Central memory CD8-positive, alpha-beta T cell (primary cell): ENCODE results near the gene SLC66A3.
A peak's percentile ranks its signal among the peaks of the same experiment; 100 is the strongest.

ENCODE experiments used
- ATAC-seq: fragments of 150-1000 bp; cut with Tn5 transposase; replicated peaks from 2 replicates; pipeline ENCODE4 v1.10.0; 2022; ENCODE audit warnings: mild to moderate bottlenecking, moderate FRiP score, moderate number of reproducible peaks; ENCODE audit not compliant: poor library complexity, severe bottlenecking; ENCODE audit errors: extremely low read depth
- DNase-seq, 2 donors: peaks; one replicate each; pipeline ENCODE4 v3.0.0; 2021; ENCODE audit warnings: low spot score in 2 of 2
- H3K27ac Mint-ChIP-seq: one replicate; pipeline ENCODE4 v1.8.0; 2022; ENCODE audit warnings: low read depth, mild to moderate bottlenecking, moderate library complexity, mixed read lengths
- H3K27me3 Mint-ChIP-seq: one replicate; pipeline ENCODE4 v1.8.0; 2022; ENCODE audit warnings: mixed read lengths
- H3K36me3 Mint-ChIP-seq: one replicate; pipeline ENCODE4 v1.8.0; 2022; ENCODE audit warnings: mild to moderate bottlenecking, moderate library complexity, mixed read lengths; ENCODE audit not compliant: insufficient read depth
- H3K4me1 Mint-ChIP-seq: one replicate; pipeline ENCODE4 v1.8.0; 2022; ENCODE audit warnings: mixed read lengths
- H3K4me3 Mint-ChIP-seq: one replicate; pipeline ENCODE4 v1.8.0; 2022; ENCODE audit warnings: mild to moderate bottlenecking, moderate library complexity, mixed read lengths
- H3K9me3 Mint-ChIP-seq: one replicate; pipeline ENCODE4 v1.8.0; 2022; ENCODE audit warnings: mixed read lengths

The SLC66A3 gene

GRCh38 chr2:11179196-11179595, 23.9 kb downstream of the SLC66A3 start:
- Mint-ChIP-seq H3K4me3 (no peak overlapping the region), H3K4me1 (peaks cover 12% of the 10 kb centered on the region), H3K9me3 (no peaks in the 10 kb centered on the region), H3K27ac (no peak overlapping the region), H3K27me3 (no peaks in the 10 kb centered on the region), H3K36me3 (peaks cover 26% of the 10 kb centered on the region)
- DNase-seq = no peak
- no peak for ATAC-seq

DNA sequence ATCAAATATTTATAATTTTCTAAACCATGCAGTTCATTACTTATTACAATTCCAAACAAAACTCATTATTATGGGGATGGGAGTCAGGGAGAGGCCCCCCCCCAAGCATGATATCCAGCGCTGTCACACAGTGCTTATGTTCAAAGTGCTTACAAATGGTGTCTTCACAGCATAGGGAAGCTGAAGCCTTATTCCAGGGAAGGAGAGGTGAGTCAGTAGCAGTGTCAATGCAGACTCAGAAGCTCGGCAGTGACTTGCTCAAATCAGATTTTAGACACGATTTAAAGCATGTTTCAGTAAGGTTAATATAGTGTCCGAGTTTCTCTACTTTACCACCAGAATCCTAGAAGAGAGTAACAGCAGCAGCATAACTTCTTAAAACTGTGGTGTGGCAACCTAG, 24.6 kb downstream of the SLC66A3 start:
- Mint-ChIP-seq H3K4me3 (no peak overlapping the region), H3K4me1 (peaks cover 11% of the 10 kb centered on the region), H3K27me3 (no peaks in the 10 kb centered on the region), H3K36me3 (peaks cover 28% of the 10 kb centered on the region), H3K9me3 (no peaks in the 10 kb centered on the region), H3K27ac (no peak overlapping the region)
- ATAC-seq (no peak), DNase-seq (no peak)

DNA sequence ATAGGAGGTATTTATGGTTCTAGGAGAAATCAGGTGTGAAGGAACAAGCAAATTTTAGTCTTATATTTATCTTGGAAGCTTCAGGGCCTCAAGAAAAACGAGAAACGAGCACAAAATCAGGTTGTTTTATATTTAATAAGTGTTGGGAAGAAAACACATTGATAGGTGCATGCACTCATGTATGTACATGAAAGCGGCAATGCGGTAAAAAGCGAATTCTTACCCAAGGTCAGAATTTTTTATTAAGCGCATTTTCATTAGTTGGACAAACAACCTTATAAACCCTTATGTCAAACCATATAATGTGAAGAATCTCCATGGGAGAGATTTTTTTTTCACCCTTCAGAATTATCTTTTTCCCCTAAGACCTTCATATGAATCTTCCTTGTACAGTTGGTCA, 25.4 kb downstream of the SLC66A3 start:
- Mint-ChIP-seq H3K27ac (no peak overlapping the region), H3K4me3 (no peak overlapping the region), H3K36me3 (peaks cover 33% of the 10 kb centered on the region), H3K4me1 (peaks cover 4% of the 10 kb centered on the region), H3K9me3 (no peaks in the 10 kb centered on the region), H3K27me3 (no peaks in the 10 kb centered on the region)
- DNase-seq = no peak
- no peak for ATAC-seq

DNA sequence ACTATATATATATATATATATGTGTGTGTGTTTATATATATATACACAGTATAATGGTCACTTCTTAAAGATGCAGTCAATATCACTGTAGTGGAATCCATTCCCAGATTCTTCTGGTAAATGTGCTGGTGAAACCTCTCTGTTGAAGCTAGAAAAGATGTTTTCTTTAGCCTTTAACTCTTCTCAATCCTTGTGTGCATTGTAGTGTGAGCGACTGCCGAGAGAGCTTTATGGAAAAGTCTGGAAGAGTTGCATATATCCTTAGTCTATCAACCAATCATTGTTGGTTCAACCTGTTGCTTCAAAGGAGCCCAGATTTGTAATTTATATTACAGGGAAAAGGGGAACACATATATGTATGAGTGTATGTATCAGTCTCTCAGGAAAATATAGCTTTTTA, 27.7 kb downstream of the SLC66A3 start:
- DNase-seq (no peak), ATAC-seq (no peak)
- Mint-ChIP-seq H3K4me1 (no peaks in the 10 kb centered on the region), H3K4me3 (no peak overlapping the region), H3K27ac (no peak overlapping the region), H3K27me3 (no peaks in the 10 kb centered on the region), H3K9me3 (no peaks in the 10 kb centered on the region), H3K36me3 (peaks cover 27% of the 10 kb centered on the region)

DNA sequence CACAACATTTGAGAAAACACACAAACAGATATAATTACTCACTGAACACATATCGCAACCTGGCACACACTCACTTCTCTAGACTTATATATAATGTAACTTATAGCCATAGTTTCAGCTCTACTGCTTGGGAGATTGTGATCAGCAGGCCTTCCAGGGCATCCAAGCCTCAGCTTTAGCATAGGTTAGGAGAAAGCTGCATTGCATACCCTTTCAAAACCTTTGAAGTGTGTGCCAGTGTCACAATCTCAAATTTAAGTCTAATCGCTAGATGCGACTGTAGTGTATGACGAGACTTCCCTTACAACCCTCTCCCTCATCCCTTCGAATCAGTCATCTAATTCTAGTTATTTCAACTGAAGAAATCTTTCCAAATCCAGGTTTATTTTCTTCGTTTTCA, 30.9 kb downstream of the SLC66A3 start:
- Mint-ChIP-seq H3K36me3 (peaks cover 28% of the 10 kb centered on the region), H3K4me3 (no peak overlapping the region), H3K27me3 (no peaks in the 10 kb centered on the region), H3K9me3 (no peaks in the 10 kb centered on the region), H3K27ac (no peak overlapping the region), H3K4me1 (no peaks in the 10 kb centered on the region)
- no peak for ATAC-seq
- DNase-seq = no peak

GRCh38 chr2:11187083-11187619, 31.9 kb downstream of the SLC66A3 start:
- DNase-seq (no peak), ATAC-seq (no peak)
- no peak overlapping the region for H3K4me3 Mint-ChIP-seq
- H3K27me3 Mint-ChIP-seq = no peaks in the 10 kb centered on the region
- no peaks in the 10 kb centered on the region for H3K4me1 Mint-ChIP-seq
- H3K9me3 Mint-ChIP-seq = no peaks in the 10 kb centered on the region
- no peak overlapping the region for H3K27ac Mint-ChIP-seq
- H3K36me3 Mint-ChIP-seq = peaks cover 22% of the 10 kb centered on the region

DNA sequence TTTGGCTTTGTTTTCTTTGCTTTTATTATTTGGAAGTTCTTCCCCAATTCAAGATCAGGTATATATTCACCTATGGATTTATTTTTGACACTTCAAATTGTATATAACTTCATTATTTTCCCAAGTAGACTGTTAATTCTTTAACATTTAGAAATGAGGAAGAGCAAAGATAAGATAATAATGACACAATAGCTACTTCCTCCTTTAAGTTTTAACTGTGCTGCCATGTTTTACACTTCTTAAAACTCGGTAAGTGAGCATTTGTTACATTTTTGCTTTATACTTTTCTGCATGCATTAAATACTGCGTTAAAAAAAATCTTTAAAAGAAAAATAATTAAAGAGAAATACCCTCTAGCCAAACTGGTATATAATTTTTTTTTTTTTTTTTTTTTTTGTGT, 32.5 kb downstream of the SLC66A3 start:
- DNase-seq = no peak
- Mint-ChIP-seq H3K27ac (no peak overlapping the region), H3K4me1 (no peaks in the 10 kb centered on the region), H3K4me3 (no peak overlapping the region), H3K36me3 (peaks cover 24% of the 10 kb centered on the region), H3K9me3 (no peaks in the 10 kb centered on the region), H3K27me3 (no peaks in the 10 kb centered on the region)
- no peak for ATAC-seq

DNA sequence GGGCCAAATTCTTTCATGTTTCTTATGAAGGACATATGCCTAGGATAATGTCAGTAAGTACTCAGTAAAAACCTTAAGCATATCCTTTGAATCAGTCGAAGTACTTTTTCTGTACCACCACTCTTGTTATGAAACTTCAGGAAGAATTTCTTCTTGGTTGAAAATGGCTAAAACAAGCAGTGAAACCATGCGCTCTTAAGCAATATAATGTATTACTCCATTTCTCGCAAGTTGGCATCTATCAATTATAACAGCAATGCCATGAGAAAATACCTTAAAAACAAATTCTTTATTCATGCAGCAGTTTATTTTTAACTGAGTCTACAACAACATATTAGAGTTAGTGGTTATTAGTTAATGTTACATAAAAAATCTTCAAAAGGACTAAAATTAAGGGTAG, 41.0 kb downstream of the SLC66A3 start:
- Mint-ChIP-seq H3K36me3 (peaks cover 49% of the 10 kb centered on the region), H3K9me3 (no peaks in the 10 kb centered on the region), H3K27me3 (no peaks in the 10 kb centered on the region), H3K4me3 (no peak overlapping the region), H3K27ac (no peak overlapping the region), H3K4me1 (no peaks in the 10 kb centered on the region)
- DNase-seq = no peak
- ATAC-seq = no peak

GRCh38 chr2:11200651-11201050, 45.4 kb downstream of the SLC66A3 start:
- H3K27ac Mint-ChIP-seq = peak overlapping the region; percentile 66
- H3K9me3 Mint-ChIP-seq = no peaks in the 10 kb centered on the region
- no peak overlapping the region for H3K4me3 Mint-ChIP-seq
- DNase-seq = no peak
- no peak for ATAC-seq
- H3K4me1 Mint-ChIP-seq = peaks cover 15% of the 10 kb centered on the region
- H3K36me3 Mint-ChIP-seq = peaks cover 37% of the 10 kb centered on the region
- no peaks in the 10 kb centered on the region for H3K27me3 Mint-ChIP-seq

- Mint-ChIP-seq H3K9me3 (no peaks in the 10 kb centered on the region), H3K36me3 (peaks cover 27% of the 10 kb centered on the region), H3K27ac (no peak overlapping the region), H3K4me3 (no peak overlapping the region), H3K27me3 (no peaks in the 10 kb centered on the region), H3K4me1 (peaks cover 15% of the 10 kb centered on the region)
- no peak for DNase-seq
- ATAC-seq = no peak
Measured at GRCh38 chr2:11201969-11202368, 46.7 kb downstream of the SLC66A3 start.

- peaks cover 15% of the 10 kb centered on the region for H3K4me1 Mint-ChIP-seq
- no peak for ATAC-seq
- DNase-seq = no peak
Measured at GRCh38 chr2:11203480-11203879, 48.2 kb downstream of the SLC66A3 start.

DNA sequence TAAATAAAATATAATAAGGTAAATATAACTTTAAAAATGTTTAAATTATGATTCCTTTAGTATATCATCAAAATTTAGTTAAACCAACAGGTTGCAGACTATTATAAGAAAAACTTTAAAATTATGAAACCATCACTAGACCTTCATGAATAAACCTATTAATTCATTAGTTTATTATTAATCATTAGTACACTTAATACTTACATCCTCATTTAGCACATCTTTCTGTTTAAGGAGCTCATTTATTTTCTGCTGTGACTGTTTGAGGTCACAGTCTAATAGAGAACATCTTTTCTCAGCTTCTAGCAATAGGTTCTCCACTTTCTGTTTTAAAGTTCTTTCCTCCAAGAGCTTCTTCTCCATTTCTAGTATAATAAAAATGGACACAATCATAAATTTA, 52.8 kb downstream of the SLC66A3 start:
- DNase-seq = no peak

More at GRCh38 chr2:11203480-11203879, 48.2 kb downstream of the SLC66A3 start:
- no peaks in the 10 kb centered on the region for H3K27me3 Mint-ChIP-seq
- H3K27ac Mint-ChIP-seq = peak overlapping the region; percentile 13
- H3K36me3 Mint-ChIP-seq = peaks cover 33% of the 10 kb centered on the region
- no peaks in the 10 kb centered on the region for H3K9me3 Mint-ChIP-seq
- no peak overlapping the region for H3K4me3 Mint-ChIP-seq

DNA sequence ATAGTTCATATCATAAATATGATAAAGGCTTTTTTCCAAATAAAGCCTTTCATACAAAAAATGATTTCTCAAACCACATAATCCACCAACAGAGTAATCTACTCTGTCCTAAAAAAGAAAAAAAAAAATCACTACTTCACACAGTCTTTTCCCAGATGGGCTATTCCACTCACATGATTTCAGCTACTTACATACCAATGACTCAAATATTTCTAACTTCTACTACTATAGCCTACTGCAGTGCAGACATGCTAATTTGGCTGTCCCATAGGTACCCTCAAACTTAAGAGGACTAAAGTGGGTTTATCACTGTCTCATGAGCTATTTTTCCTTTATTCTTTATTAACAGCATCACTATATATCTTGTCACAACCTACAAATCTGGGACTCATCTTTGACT, 57.4 kb downstream of the SLC66A3 start:
- Mint-ChIP-seq H3K36me3 (peaks cover 39% of the 10 kb centered on the region), H3K27me3 (no peaks in the 10 kb centered on the region), H3K4me3 (no peak overlapping the region), H3K9me3 (no peaks in the 10 kb centered on the region), H3K27ac (no peak overlapping the region), H3K4me1 (no peaks in the 10 kb centered on the region)
- ATAC-seq = no peak
- no peak for DNase-seq

More for the DNA sequence above, 52.8 kb downstream of the SLC66A3 start:
- ATAC-seq = no peak
- Mint-ChIP-seq H3K27me3 (no peaks in the 10 kb centered on the region), H3K4me3 (no peak overlapping the region), H3K9me3 (no peaks in the 10 kb centered on the region), H3K27ac (no peak overlapping the region), H3K36me3 (peaks cover 16% of the 10 kb centered on the region), H3K4me1 (peaks cover 15% of the 10 kb centered on the region)
